Endothelial cell of umbilical vein (primary cell): Measurements from ENCODE around the gene BCL2. TPM values are rescaled to one million over a fixed set of nuclear protein-coding genes. Genes with fewer than 3 reads are reported as not detected.

Experiments
- BruUV-seq: library from RNA; stranded (reverse); fragments of 400-500 nt; replicated peaks from 2 replicates; lab custom pipeline; 2021; lab: Mats Ljungman, UMichigan
- CTCF ChIA-PET: fragments of 300-600, 350-600 bp; sonication (Branson Sonifier 250); formaldehyde crosslinking; loops from one replicate; lab custom pipeline; 2021; ENCODE audit warnings: antibody characterized with exemption, inconsistent platforms; lab: Charles Lee
- POLR2A ChIA-PET: fragments of 300-600, 350-600 bp; sonication (Branson Sonifier 250); formaldehyde crosslinking; loops from one replicate; lab custom pipeline; 2021; ENCODE audit warnings: antibody characterized with exemption, inconsistent platforms; lab: Charles Lee
- DNase-seq: peaks from one replicate; pipeline ENCODE4 v3.0.0-alpha.2; 2011; ENCODE audit warnings: low read depth, low spot score
- FAIRE-seq: peaks from 2 replicates; lab custom pipeline; 2011; peaks lifted over from hg19 to GRCh38; lab: Jason Lieb, UNC
- H2AFZ ChIP-seq: 2 replicates; pipeline ENCODE4 v1.6.0; 2012; ENCODE audit warnings: low read depth, low read length, control low read depth, inconsistent platforms
- H3K27ac ChIP-seq: 2 replicates; pipeline ENCODE4 v1.5.1; 2011; ENCODE audit warnings: low read depth, mild to moderate bottlenecking, control low read depth, low read length, moderate library complexity; ENCODE audit not compliant: insufficient read depth
- H3K27me3 ChIP-seq, 2 experiments: 2 replicates each; pipeline versions ENCODE4 v1.6.0 to v1.6.1; 2011; ENCODE audit warnings: low read length in 2 of 2, mixed read lengths in 1 of 2; ENCODE audit not compliant: control insufficient read depth in 2 of 2, insufficient read depth in 2 of 2
- H3K36me3 ChIP-seq, 2 experiments: 2 replicates in 1 of 2; 3 replicates in 1 of 2; pipeline ENCODE4 v1.5.1; 2011; ENCODE audit warnings: low read length in 2 of 2, mild to moderate bottlenecking in 1 of 2, moderate library complexity in 1 of 2; ENCODE audit not compliant: control insufficient read depth in 2 of 2, insufficient read depth in 2 of 2; ENCODE audit errors: extremely low read depth in 1 of 2
- H3K4me1 ChIP-seq: 3 replicates; pipeline ENCODE4 v1.5.1; 2011; ENCODE audit warnings: mild to moderate bottlenecking, low read length; ENCODE audit not compliant: control insufficient read depth, insufficient read depth; ENCODE audit errors: extremely low read depth
- H3K4me2 ChIP-seq: 2 replicates; pipeline ENCODE4 v1.6.1; 2011; ENCODE audit warnings: low read length, control low read depth, mixed read lengths; ENCODE audit not compliant: insufficient read depth
- H3K4me3 ChIP-seq, 3 experiments: fragments of 200-600 bp in 1 of 3; sonication (generic), shearing (Covaris generic) in 1 of 3; replicated peaks in 1 of 3; 2 replicates each; pipeline ENCODE4 v1.5.1; 2011 to 2016; ENCODE audit warnings: control low read depth in 3 of 3, low read length in 3 of 3, mild to moderate bottlenecking in 2 of 3, inconsistent platforms in 1 of 3, low read depth in 1 of 3, moderate library complexity in 1 of 3; ENCODE audit not compliant: insufficient read depth in 1 of 3
- H3K79me2 ChIP-seq: 2 replicates; pipeline ENCODE4 v1.6.0; 2012; ENCODE audit warnings: low read length, inconsistent platforms; ENCODE audit not compliant: control insufficient read depth, insufficient read depth
- H3K9ac ChIP-seq: replicated peaks from 2 replicates; pipeline ENCODE3; 2011; ENCODE audit warnings: low read length, control low read depth; ENCODE audit not compliant: insufficient read depth; ENCODE audit errors: extremely low read depth
- H3K9me1 ChIP-seq: replicated peaks from 3 replicates; pipeline ENCODE4 v1.6.0; 2011; ENCODE audit warnings: mild to moderate bottlenecking, low read length; ENCODE audit not compliant: control insufficient read depth, insufficient read depth; ENCODE audit errors: extremely low read depth
- H3K9me3 ChIP-seq: replicated peaks from 2 replicates; pipeline ENCODE4 v1.5.1; 2012; ENCODE audit warnings: low read length, inconsistent platforms; ENCODE audit not compliant: control insufficient read depth, insufficient read depth
- H4K20me1 ChIP-seq: replicated peaks from 2 replicates; pipeline ENCODE3; 2011; ENCODE audit warnings: mild to moderate bottlenecking, low read length; ENCODE audit not compliant: control insufficient read depth, insufficient read depth; ENCODE audit errors: extremely low read depth
- CTCF ChIP-seq, 2 donors: IDR thresholded peaks; 1 replicate in 1 of 2; 2 replicates in 1 of 2; pipeline ENCODE4 v1.5.1; 2011; ENCODE audit warnings: low read length in 2 of 2, mild to moderate bottlenecking in 2 of 2, moderate library complexity in 2 of 2, control low read depth in 1 of 2, inconsistent platforms in 1 of 2, low read depth in 1 of 2; ENCODE audit not compliant: insufficient read depth in 1 of 2; ENCODE audit errors: extremely low read depth in 1 of 2
- EZH2 ChIP-seq: IDR thresholded peaks from 2 replicates; pipeline ENCODE4 v1.6.1; 2012; ENCODE audit warnings: borderline replicate concordance, low read depth, mild to moderate bottlenecking, moderate library complexity, low read length, inconsistent platforms; ENCODE audit not compliant: severe bottlenecking
- GATA2 ChIP-seq: IDR thresholded peaks from 2 replicates; pipeline ENCODE4 v1.7.0; 2011; ENCODE audit warnings: low read depth, mild to moderate bottlenecking, moderate library complexity, mixed read lengths, low read length; ENCODE audit not compliant: insufficient read length, insufficient read depth
- MAX ChIP-seq: IDR thresholded peaks from 2 replicates; pipeline ENCODE4 v1.6.1; 2011; ENCODE audit not compliant: insufficient read depth, insufficient read length
- MYC ChIP-seq: IDR thresholded peaks from one replicate; pipeline ENCODE4 v1.6.1; 2011; ENCODE audit warnings: mild to moderate bottlenecking, low read depth, low read length
- POLR2A ChIP-seq: IDR thresholded peaks from 2 replicates; pipeline ENCODE4 v1.6.1; 2012; ENCODE audit warnings: low read depth, mild to moderate bottlenecking, control low read depth, low read length
- POLR2AphosphoS5 ChIP-seq: IDR thresholded peaks from 2 replicates; pipeline ENCODE4 v1.6.1; 2012; ENCODE audit warnings: low read depth, mild to moderate bottlenecking, control low read depth, low read length, moderate library complexity; ENCODE audit not compliant: insufficient read depth
- dilution Hi-C: fragments of 300-500 bp; cut with MboI; formaldehyde crosslinking; loops from one replicate; pipeline ENCODE4 v1.15.0; 2019; ENCODE audit warnings: low sequenced_read_pairs; ENCODE audit not compliant: extremely low pct_ligation_motif_present
- intact Hi-C: fragments of 100-400 bp; cut with micrococcal nuclease; formaldehyde crosslinking; loops from one replicate; pipeline ENCODE4 v1.10.0; 2022
- polyA plus RNA-seq, 4 experiments: library from polyadenylated mRNA; depleted of rRNA in 3 of 4; stranded (reverse) in 3 of 4; unstranded in 1 of 4; fragments of >200 nt; gene quantifications; 2 replicates each; pipeline versions ENCODE4 v1.2.1 to v1.2.3, GENCODE V29; 2011 to 2012; ENCODE audit warnings: missing spikeins in 1 of 4
- total RNA-seq: library from RNA; stranded (reverse); gene quantifications from 2 replicates; pipeline ENCODE4 v1.2.3, GENCODE V29; 2021

BCL2 gene
- total and polyA plus RNA-seq, 2 donors (not counting 3 experiments of a cell fraction or from before 2014, with no cell fraction given), result 0.35 to 5.0 TPM

GRCh38 chr18:63331105-63331504 lies 11.5 kb upstream of the BCL2 start:
- TF ChIP-seq MAX (no peak), CTCF (IDR thresholded peaks at IDR 0.05; ENCODE audit: extremely low read depth in 1 of 2, insufficient read depth in 1 of 2, low read depth in 1 of 2, low read length in 2 of 2) (no peak), POLR2A (no peak), MYC (no peak), GATA2 (no peak), EZH2 (no peak), POLR2AphosphoS5 (no peak)
- dilution Hi-C loops (no loop called here), intact Hi-C loops (no loop called here)
- no peaks in the 10 kb centered on the region for H3K79me2 ChIP-seq
- H4K20me1 ChIP-seq, result no peaks in the 10 kb centered on the region
- ChIA-PET CTCF (interaction anchor here (1.6 kb wide), 1 partner anchor 109 kb away, joined by 3 read pairs; no protein-coding TSS in a partner anchor), POLR2A (no interaction called here)
- H2AFZ ChIP-seq, result no peak overlapping the region
- H3K9me3 ChIP-seq, result no peaks in the 10 kb centered on the region
- H3K27ac ChIP-seq, result no peak overlapping the region
- H3K4me2 ChIP-seq, result no peak overlapping the region
- H3K9ac ChIP-seq, result no peak overlapping the region
- H3K27me3 ChIP-seq, result no peaks in the 10 kb centered on the region
- no peaks in the 10 kb centered on the region for H3K4me1 ChIP-seq
- H3K9me1 ChIP-seq, result no peaks in the 10 kb centered on the region
- DNase-seq (no peak), FAIRE-seq (no peak)
- no TSS peak for BruUV-seq
- no peak overlapping the region for H3K4me3 ChIP-seq
- H3K36me3 ChIP-seq, result peaks cover 5 to 11% of the 10 kb centered on the region in 2 experiments
